HFFc6 (cell line): Measurements from ENCODE around the gene NOC2L. TPM values are rescaled to one million over a fixed set of nuclear protein-coding genes. Genes with fewer than 3 reads are reported as not detected.

Experiments
- DNase-seq: peaks from one replicate; pipeline ENCODE4 v3.0.0-alpha.2; 2018
- H3K27ac Mint-ChIP-seq: 2 replicates; pipeline ENCODE4 v1.8.0; 2020; ENCODE audit warnings: mild to moderate bottlenecking, mixed read lengths
- H3K27me3 Mint-ChIP-seq: 2 replicates; pipeline ENCODE4 v1.8.0; 2021; ENCODE audit warnings: mild to moderate bottlenecking, moderate library complexity, mixed read lengths; ENCODE audit not compliant: insufficient read depth
- H3K36me3 Mint-ChIP-seq: 2 replicates; pipeline ENCODE4 v1.8.0; 2021; ENCODE audit warnings: low read depth, mixed read lengths
- H3K4me1 Mint-ChIP-seq: 2 replicates; pipeline ENCODE4 v1.8.0; 2020; ENCODE audit warnings: low read depth, mixed read lengths
- H3K4me3 Mint-ChIP-seq: 2 replicates; pipeline ENCODE4 v1.8.0; 2020; ENCODE audit warnings: mild to moderate bottlenecking, moderate library complexity, mixed read lengths
- H3K9me3 Mint-ChIP-seq: 2 replicates; pipeline ENCODE4 v1.8.0; 2020; ENCODE audit warnings: mild to moderate bottlenecking, mixed read lengths
- total RNA-seq, 6 experiments: library from RNA; stranded (reverse); fragmentation: NEBNext Ultra II Directional; extraction: Animal tissue kit (Norgen Biotek cat#: 25700); gene quantifications; 2 replicates in 1 of 6; 3 replicates in 5 of 6; pipeline ENCODE4 v1.2.3, GENCODE V29; 2021
- TF ChIP-seq, protein P1 (sequence below): fragments of 200-600 bp; sonication (generic); IDR thresholded peaks from 2 replicates; pipeline ENCODE4 v1.5.0; 2021; ENCODE audit warnings: antibody characterized with exemption, mild to moderate bottlenecking

NOC2L gene
- total RNA-seq, 6 experiments from 2014 or later: 112 to 142 (median 119) TPM

DNA sequence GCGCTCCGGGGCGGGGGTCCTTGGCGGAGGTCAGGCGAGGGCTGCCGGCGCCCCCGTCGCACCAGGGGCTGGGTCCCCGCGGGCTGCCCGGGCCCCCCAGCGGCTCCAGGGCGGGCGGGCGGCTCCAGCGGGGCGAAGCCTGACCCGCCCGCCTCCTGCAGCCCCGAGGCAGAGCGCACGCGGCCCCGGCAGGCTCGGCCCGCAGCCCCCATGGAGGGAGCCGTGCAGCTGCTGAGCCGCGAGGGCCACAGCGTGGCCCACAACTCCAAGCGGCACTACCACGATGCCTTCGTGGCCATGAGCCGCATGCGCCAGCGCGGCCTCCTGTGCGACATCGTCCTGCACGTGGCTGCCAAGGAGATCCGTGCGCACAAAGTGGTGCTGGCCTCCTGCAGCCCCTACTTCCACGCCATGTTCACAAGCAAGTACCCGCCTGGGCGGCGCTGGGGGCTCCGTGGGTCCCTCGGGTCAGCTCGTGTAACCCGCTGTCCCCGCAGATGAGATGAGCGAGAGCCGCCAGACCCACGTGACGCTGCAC lies 2.1 kb upstream of the NOC2L start:
- peaks cover 14% of the 10 kb centered on the region for H3K36me3 Mint-ChIP-seq
- no peak for DNase-seq
- peak overlapping the region; percentile 47 for H3K4me3 Mint-ChIP-seq
- no peaks in the 10 kb centered on the region; the same call in 1 of the 2 replicates for H3K27me3 Mint-ChIP-seq
- TF ChIP-seq, protein P1, sequence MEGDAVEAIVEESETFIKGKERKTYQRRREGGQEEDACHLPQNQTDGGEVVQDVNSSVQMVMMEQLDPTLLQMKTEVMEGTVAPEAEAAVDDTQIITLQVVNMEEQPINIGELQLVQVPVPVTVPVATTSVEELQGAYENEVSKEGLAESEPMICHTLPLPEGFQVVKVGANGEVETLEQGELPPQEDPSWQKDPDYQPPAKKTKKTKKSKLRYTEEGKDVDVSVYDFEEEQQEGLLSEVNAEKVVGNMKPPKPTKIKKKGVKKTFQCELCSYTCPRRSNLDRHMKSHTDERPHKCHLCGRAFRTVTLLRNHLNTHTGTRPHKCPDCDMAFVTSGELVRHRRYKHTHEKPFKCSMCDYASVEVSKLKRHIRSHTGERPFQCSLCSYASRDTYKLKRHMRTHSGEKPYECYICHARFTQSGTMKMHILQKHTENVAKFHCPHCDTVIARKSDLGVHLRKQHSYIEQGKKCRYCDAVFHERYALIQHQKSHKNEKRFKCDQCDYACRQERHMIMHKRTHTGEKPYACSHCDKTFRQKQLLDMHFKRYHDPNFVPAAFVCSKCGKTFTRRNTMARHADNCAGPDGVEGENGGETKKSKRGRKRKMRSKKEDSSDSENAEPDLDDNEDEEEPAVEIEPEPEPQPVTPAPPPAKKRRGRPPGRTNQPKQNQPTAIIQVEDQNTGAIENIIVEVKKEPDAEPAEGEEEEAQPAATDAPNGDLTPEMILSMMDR: no peak
- no peaks in the 10 kb centered on the region for H3K9me3 Mint-ChIP-seq
- no peak overlapping the region for H3K27ac Mint-ChIP-seq
- peaks cover 16% of the 10 kb centered on the region for H3K4me1 Mint-ChIP-seq

DNA sequence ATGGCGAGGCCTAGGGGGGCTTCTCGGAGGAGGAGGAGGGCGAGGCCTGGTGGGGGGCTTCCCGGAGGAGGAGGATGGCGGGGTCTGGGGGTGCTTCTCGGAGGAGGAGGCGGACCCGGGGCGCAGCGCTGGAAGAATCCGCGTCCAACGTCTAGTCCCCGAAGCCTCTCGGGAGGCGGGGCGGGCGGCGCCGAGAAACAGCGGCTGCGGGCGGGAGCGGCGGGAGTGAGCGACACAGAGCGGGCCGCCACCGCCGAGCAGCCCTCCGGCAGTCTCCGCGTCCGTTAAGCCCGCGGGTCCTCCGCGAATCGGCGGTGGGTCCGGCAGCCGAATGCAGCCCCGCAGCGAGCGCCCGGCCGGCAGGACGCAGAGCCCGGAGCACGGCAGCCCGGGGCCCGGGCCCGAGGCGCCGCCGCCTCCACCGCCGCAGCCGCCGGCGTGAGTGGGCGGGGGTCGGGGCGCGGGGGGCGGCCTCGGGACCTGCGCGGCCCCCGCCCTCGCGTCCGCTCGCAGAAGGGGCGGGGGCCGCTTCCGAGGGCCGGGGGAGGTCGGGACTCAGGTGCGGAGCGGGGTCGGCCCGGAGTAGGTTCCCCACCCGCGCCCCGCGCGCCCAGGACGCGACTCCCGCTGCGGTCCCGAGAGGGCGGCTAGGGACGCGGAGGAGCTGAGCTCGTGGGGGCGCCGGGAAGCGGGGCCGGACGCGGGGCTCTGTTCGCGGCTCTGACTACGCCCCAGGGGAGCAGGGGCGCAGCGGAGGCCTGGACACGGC lies 1.5 kb upstream of the NOC2L start, which contains the start of gene KLHL17:
TSS of gene KLHL17 (plus strand) at position 222 of the 769 bp plus-strand sequence. CDS start at position 332, 110 bp downstream.
- Mint-ChIP-seq H3K4me3 (peak within 1 kb of the TSS; percentile 71), H3K9me3 (no peaks in the 10 kb centered on the region), H3K4me1 (peaks cover 16% of the 10 kb centered on the region), H3K27ac (peak within 1 kb of the TSS; percentile 65; the same call in 1 of the 2 replicates), H3K27me3 (no peaks in the 10 kb centered on the region; the same call in 1 of the 2 replicates), H3K36me3 (peaks cover 14% of the 10 kb centered on the region)
- TF ChIP-seq, protein P1: no peak
- peak; percentile 55 for DNase-seq

DNA sequence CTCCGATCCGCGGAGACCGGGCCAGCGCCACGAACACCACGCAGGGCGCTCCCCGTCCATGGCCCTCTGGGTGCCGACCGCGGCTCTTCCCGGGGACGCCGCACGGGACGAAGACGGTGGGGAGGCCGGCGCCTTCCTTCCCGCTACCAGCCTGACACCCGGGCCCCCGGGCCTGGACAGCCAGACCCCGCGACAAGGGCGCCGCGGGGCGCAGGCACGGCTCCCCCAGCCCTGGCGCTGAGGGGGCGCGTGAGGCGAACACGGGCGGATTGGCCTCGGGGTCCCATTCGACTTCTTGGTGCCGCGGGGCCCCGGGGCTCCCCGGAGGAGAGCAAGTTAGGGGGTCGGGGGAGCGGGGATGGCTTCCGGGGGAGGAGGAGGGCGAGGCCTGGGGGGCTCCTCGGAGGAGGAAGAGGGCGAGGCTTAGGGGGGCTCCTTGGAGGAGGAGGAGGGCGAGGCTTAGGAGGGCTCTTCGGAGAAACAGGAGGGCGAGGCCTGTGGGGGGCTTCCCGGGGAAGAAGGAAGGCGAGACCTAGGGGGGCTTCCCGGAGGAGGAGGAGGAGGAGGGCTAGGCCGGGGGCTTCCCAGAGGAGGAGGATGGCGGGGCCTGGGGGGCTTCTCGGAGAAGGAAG lies 791 bp upstream of the NOC2L start:
- peak overlapping the region; percentile 65; the same call in 1 of the 2 replicates for H3K27ac Mint-ChIP-seq
- peaks cover 20% of the 10 kb centered on the region for H3K36me3 Mint-ChIP-seq
- peaks cover 16% of the 10 kb centered on the region for H3K4me1 Mint-ChIP-seq

DNA sequence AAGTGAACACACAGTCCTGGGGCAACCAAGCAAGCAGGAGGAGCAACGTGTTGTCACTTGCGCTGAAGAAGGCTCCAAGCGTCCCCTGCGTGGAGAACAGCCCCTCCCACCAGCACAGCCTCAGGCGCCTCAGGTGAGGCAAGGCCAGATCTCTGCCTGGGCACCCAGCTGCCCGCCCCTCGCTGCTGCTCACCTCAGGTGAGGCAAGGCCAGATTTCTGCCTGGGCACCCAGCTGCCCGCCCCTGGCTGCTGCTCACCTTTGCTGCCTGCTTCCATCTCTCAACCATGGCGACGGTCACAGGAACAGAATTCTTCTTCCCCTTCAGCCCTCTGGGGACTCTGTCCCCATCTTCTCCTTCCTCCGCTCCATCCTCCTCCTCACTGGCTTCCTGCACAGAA lies 2.4 kb downstream of the NOC2L start:
- Mint-ChIP-seq H3K4me1 (peaks cover 16% of the 10 kb centered on the region), H3K9me3 (no peaks in the 10 kb centered on the region), H3K27me3 (no peaks in the 10 kb centered on the region; the same call in 1 of the 2 replicates), H3K36me3 (peaks cover 21% of the 10 kb centered on the region), H3K27ac (no peak overlapping the region), H3K4me3 (no peak overlapping the region)
- no peak for DNase-seq
- TF ChIP-seq, protein P1: no peak

More for the DNA sequence above, 791 bp upstream of the NOC2L start:
- Mint-ChIP-seq H3K27me3 (no peaks in the 10 kb centered on the region; the same call in 1 of the 2 replicates), H3K4me3 (peak overlapping the region; percentile 71), H3K9me3 (no peaks in the 10 kb centered on the region)
- TF ChIP-seq, protein P1: no peak
- no peak for DNase-seq

DNA sequence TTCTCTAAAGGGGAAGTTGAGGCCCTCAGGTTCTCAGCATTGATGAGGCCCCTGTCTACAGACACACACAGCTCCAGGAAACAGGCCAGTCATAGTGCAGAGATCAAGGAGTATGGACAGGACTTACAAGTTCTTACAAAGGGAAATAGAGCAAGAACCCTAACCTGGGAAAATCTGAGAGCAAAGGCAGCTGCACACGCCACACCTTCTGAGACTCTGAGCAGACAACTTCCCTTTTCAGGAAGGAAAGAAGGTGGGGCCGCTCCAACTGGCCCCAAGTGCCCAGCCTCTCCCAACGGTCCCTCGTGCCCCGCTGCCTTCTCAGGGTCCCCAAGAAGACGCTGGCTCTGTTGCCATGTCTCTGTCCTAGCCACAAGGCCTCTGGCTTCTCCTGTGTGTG lies 3.6 kb downstream of the NOC2L start:
- TF ChIP-seq, protein P1: no peak
- no peaks in the 10 kb centered on the region; the same call in 1 of the 2 replicates for H3K27me3 Mint-ChIP-seq

More for the DNA sequence above, 3.6 kb downstream of the NOC2L start:
- Mint-ChIP-seq H3K9me3 (no peaks in the 10 kb centered on the region), H3K4me1 (peaks cover 16% of the 10 kb centered on the region), H3K4me3 (no peak overlapping the region), H3K36me3 (peaks cover 29% of the 10 kb centered on the region), H3K27ac (no peak overlapping the region)
- DNase-seq: no peak
